GM21786 (cell line): Measurements from ENCODE around the gene SPATA4.
"Not testable (repeated sequence)": the region's sequence is repeated elsewhere in the genome, so short reads cannot be mapped to it uniquely, and the experiment has no call there.

Experiments
- ATAC-seq: cut with Tn5 transposase; IDR thresholded peaks from one replicate; pipeline ENCODE4 v1.9.1; 2021; ENCODE audit not compliant: unreplicated experiment

Gene SPATA4

GRCh38 chr4:176195184-176195978 lies at the start of gene SPATA4:
SPATA4 (minus strand) TSS chr4:176195585; CDS start chr4:176195562, 23 bp downstream.
- peak; percentile 97 for ATAC-seq

- no peak for ATAC-seq
Measured at GRCh38 chr4:176242764-176243347, 47.5 kb upstream of the SPATA4 start.

DNA sequence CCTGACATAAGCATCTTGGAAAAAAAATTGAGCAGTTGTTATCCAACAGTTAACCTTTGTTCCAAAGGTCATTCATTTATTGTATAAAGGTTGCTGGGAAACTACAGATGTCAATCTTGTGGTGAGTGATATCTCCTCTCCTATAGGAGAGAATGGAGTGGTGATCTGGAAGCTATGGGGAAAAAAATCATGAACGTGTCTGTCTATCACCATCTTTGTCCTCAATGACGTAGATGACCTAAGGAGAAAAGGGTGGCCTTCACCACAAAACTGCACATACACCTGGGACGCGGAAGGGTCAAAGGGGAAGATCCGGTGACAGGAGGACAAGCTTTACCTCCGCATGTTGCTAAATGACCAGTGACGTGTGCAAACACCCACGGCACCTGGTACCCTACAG lies 46.3 kb upstream of the SPATA4 start:
- no peak for ATAC-seq

- ATAC-seq, result no peak
Measured at GRCh38 chr4:176238826-176239225, 43.4 kb upstream of the SPATA4 start.

DNA sequence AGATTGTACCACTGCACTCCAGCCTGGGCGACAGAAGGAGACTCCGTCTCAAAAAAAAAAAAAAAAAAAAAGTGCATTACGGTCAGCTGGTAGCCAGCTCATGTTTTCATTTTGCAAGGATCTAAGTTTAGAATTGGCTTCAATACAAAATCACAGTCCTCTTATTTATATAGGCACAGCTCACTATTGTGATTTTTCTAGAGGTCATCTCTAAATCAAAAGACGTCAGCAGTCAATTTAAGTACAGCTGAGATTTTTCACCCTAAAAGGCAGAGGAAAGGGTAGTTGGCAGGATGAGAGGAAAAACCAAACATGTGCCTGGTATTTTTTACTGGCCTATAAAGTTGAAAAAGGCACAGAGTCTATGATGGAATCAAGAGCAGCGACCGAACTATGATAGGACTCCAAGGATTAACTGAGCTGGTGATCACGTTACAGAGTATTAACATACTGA lies 42.8 kb upstream of the SPATA4 start:
- no peak for ATAC-seq

GRCh38 chr4:176236946-176237345 lies 41.6 kb upstream of the SPATA4 start:
- no peak for ATAC-seq

GRCh38 chr4:176230836-176231235 lies 35.5 kb upstream of the SPATA4 start:
- ATAC-seq, result no peak

DNA sequence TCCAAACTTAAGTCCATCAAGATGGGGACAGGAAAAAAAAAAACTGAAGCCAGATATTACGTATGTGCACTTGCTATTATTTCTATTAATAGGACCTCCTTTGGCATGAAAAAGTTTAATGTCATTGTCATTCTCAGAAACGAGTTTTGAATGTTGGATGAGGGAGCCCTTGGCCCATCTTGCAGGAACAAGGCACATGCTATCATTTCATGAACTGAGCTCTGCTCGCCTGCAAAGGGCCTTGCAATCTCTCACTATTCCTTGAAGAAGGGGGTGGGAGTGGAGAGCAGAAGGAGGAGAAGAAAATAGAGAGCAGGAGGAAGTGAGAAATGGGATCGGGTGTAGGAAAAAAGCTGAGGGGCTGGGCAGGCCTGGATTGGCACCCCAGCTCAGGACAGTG lies 34.3 kb upstream of the SPATA4 start:
- no peak for ATAC-seq

GRCh38 chr4:176226736-176227135 lies 31.4 kb upstream of the SPATA4 start:
- no peak for ATAC-seq

DNA sequence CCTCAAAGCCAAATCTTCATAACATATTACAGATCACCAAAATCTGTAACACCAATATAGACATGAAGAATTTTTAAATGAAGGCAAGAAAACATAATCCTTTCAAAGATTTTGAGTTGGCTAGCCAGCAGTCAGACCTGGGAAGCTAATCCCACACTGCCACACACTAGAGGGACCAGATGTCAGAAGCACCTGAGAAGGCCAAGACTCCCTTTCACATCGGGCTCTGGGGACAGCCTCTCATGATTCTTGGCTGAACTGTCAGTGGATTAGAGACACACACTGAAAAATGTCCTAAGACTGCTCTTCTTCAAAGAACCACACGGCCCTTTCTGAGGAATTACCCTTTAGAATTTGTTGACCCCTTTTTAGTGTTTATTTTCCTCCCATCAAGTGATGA lies 28.2 kb upstream of the SPATA4 start:
- no peak for ATAC-seq

- ATAC-seq, result no peak
Measured at GRCh38 chr4:176222149-176222548, 26.8 kb upstream of the SPATA4 start.

DNA sequence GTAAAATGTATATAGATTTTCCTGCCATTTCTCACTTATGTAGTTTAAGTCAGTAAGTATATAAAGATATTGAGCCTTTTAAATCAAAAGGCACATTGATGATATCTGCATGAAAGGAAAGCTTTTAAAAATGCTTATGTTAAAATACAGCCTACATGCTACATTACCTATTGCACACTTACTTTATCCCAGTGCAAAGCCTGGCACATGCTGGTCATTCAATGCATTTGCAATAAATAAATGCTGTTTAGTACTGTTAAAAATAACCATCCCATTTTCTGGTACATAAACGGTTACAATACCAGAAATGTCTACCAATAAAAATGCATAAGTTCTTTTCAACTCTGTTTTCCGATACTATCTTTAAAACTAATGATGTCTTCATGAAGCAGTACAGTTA lies 22.1 kb upstream of the SPATA4 start:
- peak; percentile 67 for ATAC-seq

- not testable (repeated sequence) for ATAC-seq
Measured at GRCh38 chr4:176212351-176212750, 17.0 kb upstream of the SPATA4 start.

- ATAC-seq, result no peak
Measured at GRCh38 chr4:176210579-176211296, 15.4 kb upstream of the SPATA4 start.

DNA sequence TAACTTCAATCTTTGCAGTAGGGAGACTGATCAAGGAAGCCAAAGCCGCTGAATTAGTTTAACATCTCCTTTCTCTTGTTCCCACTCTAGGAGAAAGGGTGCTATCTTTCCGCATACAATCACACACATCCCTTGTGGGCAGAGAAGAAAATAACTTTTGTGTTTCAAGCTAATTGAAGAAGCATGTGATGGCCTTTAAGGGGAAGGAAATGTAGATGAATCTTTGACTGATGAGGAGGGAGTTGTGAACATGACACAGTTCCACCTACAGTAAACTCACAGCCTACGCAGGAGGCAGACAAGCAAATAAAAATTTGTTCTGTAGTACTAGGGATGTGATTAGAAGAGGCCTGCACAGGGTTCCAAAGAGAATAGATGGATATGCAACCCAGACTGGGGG lies 14.7 kb upstream of the SPATA4 start:
- ATAC-seq, result no peak

- ATAC-seq, result no peak
Measured at GRCh38 chr4:176209535-176209934, 14.2 kb upstream of the SPATA4 start.

- ATAC-seq, result no peak
Measured at GRCh38 chr4:176207839-176208238, 12.5 kb upstream of the SPATA4 start.

DNA sequence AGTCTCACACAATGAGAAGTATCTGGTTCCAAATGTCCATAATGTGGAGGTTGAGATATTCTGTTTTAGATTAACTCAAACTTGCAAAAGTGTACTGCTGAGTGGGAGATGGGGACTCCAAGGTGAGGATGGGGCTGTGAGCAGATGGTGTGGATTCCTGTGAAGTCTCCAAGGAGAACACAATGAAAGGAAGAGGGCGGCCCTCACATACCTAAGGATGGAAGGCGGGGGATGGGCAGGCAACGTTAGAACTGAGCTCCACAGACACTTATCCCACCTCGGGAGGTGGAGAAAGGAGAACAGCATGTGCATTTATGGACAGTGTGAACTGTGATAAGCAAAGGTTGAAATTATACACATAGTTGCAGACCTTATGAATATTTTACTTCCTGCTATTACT lies 9.9 kb upstream of the SPATA4 start:
- no peak for ATAC-seq

- ATAC-seq, result no peak
Measured at GRCh38 chr4:176198316-176198903, 3.0 kb upstream of the SPATA4 start.

GRCh38 chr4:176193938-176194337 lies 1.4 kb downstream of the SPATA4 start:
- ATAC-seq, result no peak

- no peak for ATAC-seq
Measured at GRCh38 chr4:176193126-176193525, 2.3 kb downstream of the SPATA4 start.

DNA sequence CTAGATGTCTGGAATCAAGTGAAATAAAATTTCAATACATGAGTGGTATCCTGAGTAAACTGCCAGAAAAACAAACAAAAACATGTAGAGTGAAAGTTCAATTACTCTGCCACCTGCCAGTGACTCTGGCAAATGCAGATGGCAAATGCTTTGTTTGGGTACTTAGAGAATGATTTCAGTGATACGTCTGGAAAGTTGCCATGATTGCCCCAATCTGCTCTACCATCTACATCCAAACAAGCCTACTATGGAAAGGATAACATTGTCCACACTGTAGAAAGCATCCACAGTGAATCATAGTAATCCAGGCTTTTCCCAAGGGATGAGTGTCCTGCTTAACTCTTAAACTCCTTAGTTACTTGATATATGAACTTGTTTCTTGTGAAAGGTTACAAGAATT lies 3.4 kb downstream of the SPATA4 start:
- ATAC-seq, result no peak
